OCI-LY7 (cell line): ENCODE results near the gene DCLK1. TPM values are rescaled to one million over a fixed set of nuclear protein-coding genes. Genes with fewer than 3 reads are reported as not detected.

Experiments used
- BruUV-seq: library from RNA; stranded (reverse); fragments of 400-500 nt; replicated peaks from 2 replicates; lab custom pipeline; 2021; lab: Mats Ljungman, UMichigan
- CTCF ChIA-PET: fragments of 300-600 bp; sonication (Branson Sonifier 250); formaldehyde crosslinking; loops from one replicate; lab custom pipeline; 2022; ENCODE audit warnings: antibody characterized with exemption; ENCODE audit not compliant: unreplicated experiment; lab: Charles Lee
- POLR2A ChIA-PET: fragments of 300-600 bp; sonication (Branson Sonifier 250); formaldehyde crosslinking; loops from one replicate; lab custom pipeline; 2022; ENCODE audit warnings: antibody characterized with exemption; lab: Charles Lee
- DNase-seq: peaks from one replicate; pipeline ENCODE4 v3.0.0-alpha.2; 2015; ENCODE audit warnings: low spot score
- H2AFZ ChIP-seq: fragments of 200-600 bp; sonication (generic), shearing (Covaris generic); 2 replicates; pipeline ENCODE4 v1.6.1; 2014; ENCODE audit warnings: mild to moderate bottlenecking, antibody characterized with exemption, low read length, moderate library complexity
- H3K27ac ChIP-seq: fragments of 200-600 bp; sonication (generic); 2 replicates; pipeline ENCODE4 v1.5.1; 2014; ENCODE audit warnings: mixed run types, low read depth, mild to moderate bottlenecking, moderate library complexity, low read length, inconsistent platforms; ENCODE audit not compliant: poor library complexity, severe bottlenecking
- H3K36me3 ChIP-seq: fragments of 200-600 bp; sonication (generic); 2 replicates; pipeline ENCODE4 v1.6.1; 2014; ENCODE audit warnings: mild to moderate bottlenecking, antibody characterized with exemption, low read length, moderate library complexity, mixed read lengths; ENCODE audit not compliant: insufficient read depth
- H3K4me1 ChIP-seq: fragments of 200-600 bp; sonication (generic); 2 replicates; pipeline ENCODE4 v1.5.1; 2014; ENCODE audit warnings: mild to moderate bottlenecking, low read length; ENCODE audit not compliant: insufficient read depth, poor library complexity, severe bottlenecking
- H3K4me2 ChIP-seq: fragments of 200-600 bp; sonication (generic); 2 replicates; pipeline ENCODE4 v1.6.1; 2014; ENCODE audit warnings: mild to moderate bottlenecking, low read length
- H3K4me3 ChIP-seq: fragments of 200-600 bp; sonication (generic); 2 replicates; pipeline ENCODE4 v1.5.1; 2014; ENCODE audit warnings: mild to moderate bottlenecking, low read depth, low read length; ENCODE audit not compliant: poor library complexity, severe bottlenecking
- H3K79me2 ChIP-seq: fragments of 200-600 bp; sonication (generic); 2 replicates; pipeline ENCODE4 v1.6.1; 2016; ENCODE audit warnings: low read depth, mild to moderate bottlenecking, low read length, moderate library complexity, mixed read lengths; ENCODE audit not compliant: insufficient read depth
- H3K9me2 ChIP-seq: fragments of 200-600 bp; sonication (generic); 2 replicates; pipeline ENCODE4 v1.6.1; 2016; ENCODE audit warnings: mild to moderate bottlenecking, low read length, mixed read lengths; ENCODE audit not compliant: insufficient read depth
- H3K9me3 ChIP-seq: fragments of 200-600 bp; sonication (generic); 2 replicates; pipeline ENCODE4 v1.6.1; 2014; ENCODE audit warnings: mild to moderate bottlenecking, mixed run types, low read length, mixed read lengths
- H4K20me1 ChIP-seq: fragments of 200-600 bp; sonication (generic); 2 replicates; pipeline ENCODE4 v1.6.1; 2014; ENCODE audit warnings: mild to moderate bottlenecking, antibody characterized with exemption, low read length, moderate library complexity, mixed read lengths; ENCODE audit not compliant: insufficient read depth
- EZH2phosphoT487 ChIP-seq: fragments of 200-600 bp; sonication (generic); IDR thresholded peaks from 2 replicates; pipeline ENCODE4 v1.6.1; 2018; ENCODE audit warnings: low read depth, borderline replicate concordance, mild to moderate bottlenecking, mixed run types, antibody characterized with exemption, low read length, moderate library complexity, mixed read lengths
- intact Hi-C: fragments of 100-400 bp; cut with micrococcal nuclease; formaldehyde crosslinking; loops from one replicate; pipeline ENCODE4 v1.10.0; 2022; ENCODE audit not compliant: unreplicated experiment
- total RNA-seq, 2 experiments: library from RNA; depleted of rRNA in 1 of 2; stranded (reverse); fragments of >200 nt in 1 of 2; shearing (Covaris generic) in 1 of 2; gene quantifications; 2 replicates each; pipeline ENCODE4 v1.2.3, GENCODE V29; 2014 to 2022
- TF ChIP-seq, protein P1 (sequence below): fragments of 200-600 bp; sonication (generic); conservative IDR thresholded peaks from 2 replicates; pipeline ENCODE4 v1.5.1; 2014; ENCODE audit warnings: mild to moderate bottlenecking, antibody characterized with exemption, low read length, moderate library complexity, mixed read lengths

DCLK1 gene
- total RNA-seq, 2 experiments from 2014 or later = not detected

- no peaks in the 10 kb centered on the region for H3K4me1 ChIP-seq
- BruUV-seq = no TSS peak
- no peak overlapping the region for H2AFZ ChIP-seq
- no peak overlapping the region for H3K4me2 ChIP-seq
- intact Hi-C loops = no loop called here
- H3K27ac ChIP-seq = no peak overlapping the region
- POLR2A ChIA-PET = no interaction called here
- no peaks in the 10 kb centered on the region for H3K36me3 ChIP-seq
- no peaks in the 10 kb centered on the region for H3K9me2 ChIP-seq
- no peaks in the 10 kb centered on the region for H3K9me3 ChIP-seq
- no peaks in the 10 kb centered on the region for H3K79me2 ChIP-seq
- no peak overlapping the region for H3K4me3 ChIP-seq
- no peaks in the 10 kb centered on the region for H4K20me1 ChIP-seq
- TF ChIP-seq, protein P1, sequence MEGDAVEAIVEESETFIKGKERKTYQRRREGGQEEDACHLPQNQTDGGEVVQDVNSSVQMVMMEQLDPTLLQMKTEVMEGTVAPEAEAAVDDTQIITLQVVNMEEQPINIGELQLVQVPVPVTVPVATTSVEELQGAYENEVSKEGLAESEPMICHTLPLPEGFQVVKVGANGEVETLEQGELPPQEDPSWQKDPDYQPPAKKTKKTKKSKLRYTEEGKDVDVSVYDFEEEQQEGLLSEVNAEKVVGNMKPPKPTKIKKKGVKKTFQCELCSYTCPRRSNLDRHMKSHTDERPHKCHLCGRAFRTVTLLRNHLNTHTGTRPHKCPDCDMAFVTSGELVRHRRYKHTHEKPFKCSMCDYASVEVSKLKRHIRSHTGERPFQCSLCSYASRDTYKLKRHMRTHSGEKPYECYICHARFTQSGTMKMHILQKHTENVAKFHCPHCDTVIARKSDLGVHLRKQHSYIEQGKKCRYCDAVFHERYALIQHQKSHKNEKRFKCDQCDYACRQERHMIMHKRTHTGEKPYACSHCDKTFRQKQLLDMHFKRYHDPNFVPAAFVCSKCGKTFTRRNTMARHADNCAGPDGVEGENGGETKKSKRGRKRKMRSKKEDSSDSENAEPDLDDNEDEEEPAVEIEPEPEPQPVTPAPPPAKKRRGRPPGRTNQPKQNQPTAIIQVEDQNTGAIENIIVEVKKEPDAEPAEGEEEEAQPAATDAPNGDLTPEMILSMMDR = no peak
- TF ChIP-seq EZH2phosphoT487 = no peak
- no peak for DNase-seq
- CTCF ChIA-PET = no interaction called here
These were observed 170.2 kb downstream of the DCLK1 start for GRCh38 chr13:35961002-35961401.

GRCh38 chr13:35957996-35958395, 173.2 kb downstream of the DCLK1 start:
- Histone ChIP-seq H2AFZ (no peak overlapping the region), H3K27ac (no peak overlapping the region), H3K9me3 (no peaks in the 10 kb centered on the region), H3K9me2 (no peaks in the 10 kb centered on the region), H3K36me3 (no peaks in the 10 kb centered on the region), H3K4me3 (no peak overlapping the region), H3K4me1 (peaks cover 5% of the 10 kb centered on the region), H4K20me1 (no peaks in the 10 kb centered on the region), H3K79me2 (no peaks in the 10 kb centered on the region), H3K4me2 (no peak overlapping the region)
- CTCF ChIA-PET = no interaction called here
- intact Hi-C loops = no loop called here
- TF ChIP-seq EZH2phosphoT487 = no peak
- TF ChIP-seq, protein P1 = no peak
- DNase-seq = no peak
- POLR2A ChIA-PET = interaction anchor here (0.7 kb wide), 1 partner anchor 1707 kb away, joined by 3 read pairs; no protein-coding TSS in a partner anchor
- BruUV-seq = no TSS peak

GRCh38 chr13:35957241-35957731, 173.9 kb downstream of the DCLK1 start:
- no peak for DNase-seq
- no peaks in the 10 kb centered on the region for H3K9me3 ChIP-seq
- H3K4me1 ChIP-seq = peaks cover 5% of the 10 kb centered on the region
- no peak for TF ChIP-seq EZH2phosphoT487
- TF ChIP-seq, protein P1 = no peak
- H3K4me2 ChIP-seq = no peak overlapping the region
- POLR2A ChIA-PET = no interaction called here
- no peak overlapping the region for H2AFZ ChIP-seq
- H3K36me3 ChIP-seq = no peaks in the 10 kb centered on the region
- no TSS peak for BruUV-seq
- H3K9me2 ChIP-seq = no peaks in the 10 kb centered on the region
- no peaks in the 10 kb centered on the region for H3K79me2 ChIP-seq
- no peak overlapping the region for H3K4me3 ChIP-seq
- H4K20me1 ChIP-seq = no peaks in the 10 kb centered on the region
- H3K27ac ChIP-seq = no peak overlapping the region
- CTCF ChIA-PET = no interaction called here
- intact Hi-C loops = no loop called here
